Brain pericyte (primary cell): ENCODE data around the gene GPX7.

Experiments
- DNase-seq: peaks from one replicate; pipeline ENCODE4 v3.0.0-alpha.2; 2012; ENCODE audit warnings: low read depth, low spot score

GPX7 gene

DNA sequence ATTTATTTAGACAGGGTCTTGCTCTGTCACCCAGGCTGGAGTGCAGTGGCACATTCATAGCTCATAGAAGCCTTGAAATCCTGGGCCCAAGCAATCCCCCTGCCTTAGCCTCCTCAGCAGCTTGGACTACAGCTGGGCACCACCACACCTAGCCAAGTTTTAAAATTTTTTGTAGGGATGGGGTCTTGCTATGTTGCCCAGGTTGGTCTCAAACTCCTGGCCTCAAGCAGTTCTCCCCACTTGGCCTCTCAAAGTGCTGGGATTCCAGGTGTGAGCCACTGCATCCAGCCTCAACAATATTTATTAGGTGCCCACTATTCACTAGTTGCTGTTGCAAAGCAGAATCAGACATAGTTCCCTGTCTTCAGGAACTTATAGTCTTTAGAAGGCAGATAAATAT, 14.1 kb upstream of the GPX7 start:
- no peak for DNase-seq

DNA sequence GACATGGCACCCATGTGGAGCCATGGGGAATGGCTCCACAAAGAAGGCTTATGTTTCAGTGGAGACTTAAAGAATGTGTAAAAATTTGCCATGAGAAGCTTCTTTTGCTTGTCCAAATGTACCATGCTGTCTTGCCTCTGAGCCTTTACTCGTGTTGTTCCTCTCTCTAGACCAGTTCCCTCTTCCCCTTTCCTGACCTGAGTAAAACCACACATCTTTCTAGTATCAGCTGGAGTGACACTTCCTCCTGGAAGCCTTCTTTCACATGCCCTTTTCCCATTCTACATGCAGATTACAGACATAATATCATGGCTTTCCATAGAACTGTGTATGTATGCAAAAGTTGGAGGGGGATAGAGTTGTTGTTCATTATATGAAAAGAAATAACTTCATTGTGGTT, 13.6 kb upstream of the GPX7 start:
- DNase-seq: no peak

DNA sequence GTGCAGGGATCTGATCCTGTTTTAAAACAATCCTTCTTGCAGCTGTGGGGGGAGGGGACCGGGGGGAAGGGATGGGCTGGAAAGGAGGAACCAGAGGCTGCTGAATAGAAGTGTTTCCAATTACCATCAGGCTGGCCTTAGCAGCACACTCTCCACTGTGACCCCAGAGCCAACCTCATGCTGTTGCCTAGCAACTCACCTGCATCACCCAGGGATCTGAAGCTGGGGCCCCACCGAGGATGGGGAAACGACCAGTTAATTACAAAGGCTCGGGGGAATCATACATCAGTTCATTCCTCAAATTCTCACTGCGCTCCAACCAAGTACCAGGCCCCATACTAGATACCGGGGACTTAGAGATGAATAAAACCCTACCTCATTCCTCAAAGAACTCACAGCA, 11.9 kb upstream of the GPX7 start:
- DNase-seq: no peak

DNA sequence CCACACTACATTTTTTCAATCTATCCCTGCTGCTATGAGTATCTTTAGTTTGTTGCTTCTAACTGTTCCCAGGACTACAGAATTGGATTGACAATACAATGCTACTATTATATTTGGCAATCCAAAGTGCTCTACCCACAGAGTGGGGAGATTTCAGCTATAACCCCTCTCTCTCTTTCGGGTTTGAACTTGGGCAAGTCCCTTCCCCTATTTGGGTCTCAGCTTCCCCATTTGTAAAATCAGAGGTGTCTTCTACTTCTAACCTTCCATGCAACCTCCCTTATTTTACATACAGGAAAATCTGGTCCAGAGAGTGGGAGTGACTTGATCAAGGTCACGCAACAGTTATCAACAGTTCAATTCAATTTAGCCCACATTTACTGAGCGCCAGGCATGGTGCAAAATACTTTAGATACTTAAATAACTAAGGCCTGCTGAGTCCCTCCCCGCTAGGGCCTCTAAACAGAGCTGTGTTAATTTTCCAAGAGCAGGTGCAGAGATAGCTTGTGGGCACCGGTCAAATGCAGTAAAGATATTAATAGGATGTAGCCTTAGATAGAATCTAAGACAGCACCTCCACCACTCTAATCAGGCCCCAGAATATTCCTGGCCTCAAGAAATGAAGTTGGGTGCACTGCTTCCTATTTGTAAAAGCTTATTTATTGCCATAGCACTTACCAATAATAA, 9.4 kb upstream of the GPX7 start:
- no peak for DNase-seq

DNA sequence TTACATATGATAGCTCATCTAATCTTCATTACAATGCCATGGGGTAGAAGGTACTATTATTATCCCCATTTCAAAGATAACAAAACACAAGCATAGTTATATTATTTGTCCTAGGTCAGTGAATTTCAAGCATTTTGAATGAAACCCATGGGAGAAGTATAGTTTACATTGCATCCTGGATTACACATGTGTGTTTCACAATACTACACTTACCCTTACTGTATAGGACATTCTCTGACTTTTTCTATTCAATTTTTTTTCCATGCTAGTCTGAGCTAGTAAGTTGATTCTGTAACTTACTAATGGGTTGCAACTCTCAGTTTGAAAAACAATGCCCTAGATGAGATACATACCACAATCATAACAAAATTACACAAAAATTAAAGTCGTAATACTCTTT, 8.7 kb upstream of the GPX7 start:
- no peak for DNase-seq

DNA sequence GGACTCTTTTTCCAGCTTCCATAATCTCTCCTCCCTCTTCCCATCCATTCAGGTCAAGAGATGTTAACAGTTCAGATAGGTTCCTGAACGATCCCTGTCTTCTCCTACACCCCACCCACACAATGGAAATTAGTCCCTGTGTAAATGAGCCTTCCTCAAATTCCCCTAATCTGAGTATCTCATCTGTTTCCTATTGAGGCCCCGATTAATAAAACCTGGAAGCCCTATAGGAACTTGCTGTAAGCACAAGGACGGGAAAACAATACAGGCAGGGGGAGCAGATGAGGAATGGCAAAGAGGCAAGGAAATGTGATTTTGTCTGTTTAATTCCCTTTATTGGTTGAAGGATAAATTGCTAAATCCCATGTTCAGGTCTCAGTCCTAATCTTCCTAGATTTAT, 7.1 kb upstream of the GPX7 start:
- no peak for DNase-seq

DNA sequence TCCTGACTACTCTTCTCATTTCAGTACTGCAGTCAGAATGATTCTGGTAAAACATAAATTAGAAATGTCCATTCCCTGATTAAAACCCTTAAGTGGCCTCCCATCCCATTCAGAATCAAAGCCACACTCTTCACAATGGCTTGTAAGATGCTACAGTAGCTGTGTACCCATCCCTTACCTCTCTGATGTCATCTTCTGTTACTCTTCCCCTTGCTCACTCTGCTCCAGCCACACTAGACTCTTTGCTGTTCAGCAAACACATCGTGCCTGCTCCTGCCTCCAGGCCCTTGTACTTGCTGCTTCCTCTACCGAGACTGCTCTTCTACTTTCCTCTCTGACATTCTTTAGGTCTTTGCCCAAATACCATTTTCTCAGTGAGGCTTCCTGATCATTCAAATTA, 4.3 kb upstream of the GPX7 start:
- DNase-seq: no peak

DNA sequence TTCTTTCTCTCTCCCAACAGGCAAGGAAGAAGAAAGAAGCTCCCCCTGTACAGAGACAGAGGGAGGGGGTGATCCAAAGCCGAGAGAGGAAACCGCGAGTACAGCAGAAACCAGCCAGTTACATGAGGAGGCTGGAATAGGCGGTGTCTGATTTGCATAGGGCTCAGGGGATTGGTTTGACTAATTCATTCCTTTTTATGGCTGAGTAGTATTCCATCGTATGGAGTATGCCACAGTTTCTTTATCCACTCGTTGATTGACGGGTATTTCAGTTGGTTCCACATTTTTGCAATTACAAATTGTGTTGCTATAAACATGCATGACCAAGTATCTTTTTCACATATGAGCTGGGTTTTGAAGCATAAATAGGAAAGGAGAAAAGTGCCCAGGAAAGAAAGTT, 3.4 kb upstream of the GPX7 start:
- no peak for DNase-seq

DNA sequence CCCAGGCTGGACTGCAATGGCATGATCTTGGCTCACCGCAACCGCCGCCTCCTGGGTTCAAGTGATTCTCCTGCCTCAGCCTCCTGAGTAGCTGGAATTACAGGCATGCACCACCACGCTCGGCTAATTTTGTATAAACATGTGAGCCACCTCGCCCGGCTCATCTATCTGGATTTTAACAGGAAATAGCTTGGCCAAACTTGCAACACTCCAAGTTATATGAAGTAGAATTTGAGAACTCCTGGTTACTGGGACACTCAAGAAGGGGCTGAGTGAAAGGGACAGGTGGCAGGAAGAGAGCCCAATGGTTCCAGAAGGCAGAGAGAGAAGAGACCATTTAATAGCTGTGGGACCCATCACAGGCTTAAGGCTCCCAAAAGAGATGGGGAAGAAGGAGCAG, 2.9 kb upstream of the GPX7 start:
- DNase-seq: no peak

DNA sequence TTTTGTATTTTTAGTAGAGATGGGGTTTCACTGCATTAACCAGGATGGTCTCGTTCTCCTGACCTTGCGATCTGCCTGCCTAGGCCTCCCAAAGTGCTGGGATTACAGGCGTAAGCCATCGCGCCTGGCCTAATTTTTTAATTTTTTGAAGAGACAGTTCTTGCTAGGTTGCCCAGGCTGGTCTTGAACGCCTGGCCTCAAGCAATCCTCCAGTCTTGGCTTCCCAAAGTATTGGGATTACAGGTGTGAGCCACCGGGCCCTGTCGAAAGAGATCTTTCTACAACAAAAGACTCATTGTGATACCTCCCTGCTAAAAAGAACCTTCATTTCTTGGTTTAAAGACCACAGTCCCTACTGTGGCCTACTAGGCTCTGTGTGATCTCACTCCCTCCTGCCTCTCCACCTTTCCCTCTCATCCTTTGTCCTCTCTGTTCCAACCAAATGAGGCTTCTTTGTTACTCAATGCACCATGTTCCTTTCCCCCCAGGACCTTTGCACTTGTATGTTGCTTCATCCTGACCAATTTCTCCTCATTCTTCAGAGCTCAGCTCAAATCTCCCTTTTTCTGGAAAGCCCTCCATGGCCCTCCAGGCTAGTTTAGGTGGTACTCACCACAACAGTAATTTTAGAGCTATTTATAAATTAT, 1.5 kb upstream of the GPX7 start:
- DNase-seq: no peak

DNA sequence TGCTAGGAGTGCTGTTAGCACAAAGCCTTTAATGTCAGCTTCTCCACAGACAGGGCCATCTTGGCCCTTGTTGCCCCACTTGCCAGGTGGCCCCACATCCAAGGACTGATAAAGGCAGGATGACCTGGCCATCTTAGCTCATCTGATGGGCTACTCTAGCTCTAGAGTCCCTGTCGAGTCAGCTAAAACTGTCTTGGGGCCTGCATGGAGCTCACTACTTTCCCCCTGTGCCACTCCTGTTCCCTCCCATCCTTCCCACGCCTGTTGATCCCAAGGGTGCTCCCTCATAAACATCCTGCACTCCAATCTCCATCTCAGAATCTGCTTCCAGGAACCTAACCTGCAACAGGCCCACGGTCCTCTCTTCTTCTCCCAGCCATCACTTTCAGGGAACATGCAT, 652 bp upstream of the GPX7 start:
- no peak for DNase-seq

DNA sequence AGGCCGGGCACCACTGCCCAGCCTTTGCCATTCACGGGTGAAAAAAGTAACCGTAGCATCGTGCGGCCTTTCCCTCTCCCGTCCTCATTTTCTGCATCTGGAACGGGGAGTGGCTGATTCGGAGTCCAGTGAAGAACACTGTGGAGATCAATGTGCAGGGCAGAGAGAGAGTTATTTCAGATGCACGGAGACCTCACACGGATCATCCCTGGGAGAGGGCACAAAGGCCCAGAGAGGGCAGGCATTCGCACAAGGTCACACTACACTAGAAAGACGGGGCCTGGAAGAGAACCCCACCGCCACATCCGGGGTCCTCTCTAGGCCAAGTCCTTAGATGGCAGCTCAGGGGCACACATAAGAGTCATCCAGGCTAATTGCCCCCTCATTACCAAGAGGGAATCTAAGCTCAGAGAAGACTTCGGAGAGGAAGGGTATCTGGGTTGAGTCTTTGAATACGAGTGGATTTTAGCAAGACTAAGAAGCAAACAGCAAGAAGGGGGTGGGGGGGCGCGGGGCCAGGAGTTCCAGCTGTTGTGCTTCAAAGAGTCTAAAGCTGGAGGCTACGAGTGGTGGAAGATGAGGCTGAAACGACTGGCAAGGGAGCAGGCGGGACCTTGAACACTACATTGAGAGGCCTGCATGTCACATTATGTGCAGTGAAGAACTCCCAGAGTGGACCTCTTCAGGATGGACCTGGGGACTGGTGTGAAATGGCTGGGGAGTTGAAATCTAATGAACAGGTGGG, 857 bp downstream of the GPX7 start:
- no peak for DNase-seq

DNA sequence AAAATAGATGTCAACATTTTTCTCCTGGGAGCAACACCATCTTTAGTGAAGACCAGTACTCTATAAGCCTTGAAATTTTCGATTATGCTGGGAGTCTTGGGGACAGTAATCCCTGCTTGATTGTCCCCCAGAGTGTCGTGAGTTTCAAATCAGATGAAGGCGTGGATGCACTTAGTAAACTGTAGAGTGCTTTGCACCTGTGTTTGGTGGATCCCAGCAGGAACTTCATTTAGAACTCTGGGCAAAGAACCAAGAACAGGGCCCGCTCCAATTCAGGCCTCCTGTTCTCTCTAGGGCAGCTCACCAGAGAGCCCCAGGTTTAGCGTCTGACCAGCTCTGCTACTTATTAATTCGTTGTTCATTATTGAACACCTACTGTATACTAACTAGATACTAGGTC, 1.5 kb downstream of the GPX7 start:
- no peak for DNase-seq

DNA sequence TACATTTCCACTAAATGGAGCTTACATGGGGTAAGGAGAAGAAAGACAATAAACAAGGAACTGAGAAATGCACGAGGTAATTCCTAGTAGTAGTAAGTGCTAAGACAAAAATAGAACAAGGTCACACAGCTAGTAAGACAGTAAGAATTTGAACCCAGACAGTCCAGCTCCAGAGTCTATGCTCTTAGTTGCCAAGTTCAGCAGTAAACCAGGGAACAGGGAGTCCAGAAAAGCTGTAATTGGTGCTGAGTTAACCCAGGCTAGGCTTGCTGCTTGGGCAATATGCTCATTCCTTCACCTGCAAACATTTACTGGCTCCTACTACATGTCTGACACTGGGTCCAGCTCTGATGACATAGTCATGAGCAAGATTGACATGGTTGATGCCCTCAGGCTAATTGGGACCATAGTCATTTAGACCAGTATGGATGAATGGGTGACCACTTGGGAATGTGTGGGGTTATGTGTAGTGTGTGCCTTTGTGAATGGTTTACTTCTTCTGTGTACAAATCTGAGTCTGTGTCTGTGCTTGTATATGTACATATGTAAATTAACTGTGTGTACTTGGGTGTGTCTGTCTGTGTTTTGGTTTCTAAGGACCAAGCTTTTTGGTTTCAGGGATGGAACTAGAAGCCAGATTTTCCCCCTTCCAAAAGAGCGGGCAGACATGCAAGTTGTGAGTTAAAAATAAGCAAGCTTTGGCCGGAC, 2.0 kb downstream of the GPX7 start:
- no peak for DNase-seq

DNA sequence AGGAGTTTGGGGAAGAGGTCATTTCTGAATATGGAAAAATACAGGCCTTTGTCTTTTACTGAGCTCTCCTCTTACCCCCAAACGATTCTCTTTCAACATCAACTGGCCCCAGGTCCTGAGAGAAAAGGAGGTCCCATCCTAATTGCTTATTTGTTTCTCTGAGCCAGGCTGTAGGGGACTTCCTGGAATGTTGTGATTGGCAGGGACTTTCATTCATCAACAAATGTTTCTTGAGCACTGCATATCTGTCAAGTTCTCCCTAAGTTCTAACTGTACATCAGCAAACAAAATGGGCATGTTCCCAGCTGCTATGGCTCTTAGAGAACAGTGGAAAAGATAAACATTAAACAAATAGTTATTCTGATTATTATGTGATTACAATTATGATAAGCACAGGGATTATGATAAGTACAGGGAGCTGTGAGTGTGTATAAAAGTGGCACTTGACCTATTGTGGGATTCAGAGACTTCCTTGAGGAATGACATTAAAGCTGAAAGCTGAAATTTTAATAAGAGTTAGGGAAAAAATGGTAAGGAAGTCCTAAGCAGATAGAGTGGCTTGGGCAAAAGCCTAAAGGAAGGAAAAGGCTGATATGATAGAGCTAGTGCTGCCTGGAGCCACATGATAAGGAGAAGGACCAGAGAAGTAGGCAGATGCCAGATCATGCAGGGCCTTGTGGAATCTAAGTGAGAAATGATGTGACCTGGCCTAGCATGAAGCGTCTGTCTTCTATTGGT, 11.6 kb downstream of the GPX7 start:
- DNase-seq: no peak

DNA sequence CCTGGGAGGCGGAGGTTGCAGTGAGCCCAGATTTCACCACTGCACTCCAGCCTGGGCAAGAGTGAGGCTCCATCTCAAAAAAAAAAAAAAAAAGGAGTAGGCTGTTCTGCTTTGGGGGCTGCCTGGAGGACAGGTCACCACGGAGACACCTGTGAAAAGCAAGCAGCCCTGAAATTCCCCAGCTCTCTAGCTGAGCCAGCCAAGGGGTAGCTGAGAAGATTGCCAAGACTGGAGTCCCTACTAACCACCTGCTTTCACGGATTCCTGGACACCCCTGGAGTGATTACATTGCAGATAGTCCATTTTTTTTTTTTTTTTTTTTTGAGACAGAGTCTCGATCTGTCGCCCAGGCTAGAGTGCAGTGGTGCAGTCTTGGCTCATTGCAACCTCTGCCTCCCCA, 12.5 kb downstream of the GPX7 start:
- no peak for DNase-seq

DNA sequence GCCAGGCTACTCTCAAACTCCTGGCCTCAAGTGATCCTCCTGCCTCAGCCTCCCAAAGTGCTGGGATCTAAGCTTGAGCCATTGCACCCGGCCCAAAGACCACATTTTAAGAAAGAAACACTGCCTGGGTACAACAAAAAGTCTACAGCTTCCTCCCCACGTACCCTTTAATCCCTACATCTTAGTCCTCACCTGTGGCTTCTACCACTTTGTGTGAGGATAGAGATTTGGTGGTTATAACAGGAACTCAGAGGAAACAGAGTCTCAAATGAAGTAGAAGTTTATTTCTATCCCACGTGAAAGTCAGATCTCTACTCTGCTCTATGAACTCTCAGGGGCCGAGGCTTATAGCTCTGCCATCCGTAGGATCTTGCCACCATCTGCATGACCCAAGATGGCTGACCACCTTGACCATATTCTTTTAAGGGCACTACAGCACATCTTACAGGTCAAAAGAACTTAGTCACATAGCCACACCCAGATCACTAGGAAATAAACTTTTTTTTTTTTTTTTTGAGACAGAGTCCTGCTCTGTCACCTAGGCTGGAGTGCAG, 13.4 kb downstream of the GPX7 start:
- DNase-seq: no peak

DNA sequence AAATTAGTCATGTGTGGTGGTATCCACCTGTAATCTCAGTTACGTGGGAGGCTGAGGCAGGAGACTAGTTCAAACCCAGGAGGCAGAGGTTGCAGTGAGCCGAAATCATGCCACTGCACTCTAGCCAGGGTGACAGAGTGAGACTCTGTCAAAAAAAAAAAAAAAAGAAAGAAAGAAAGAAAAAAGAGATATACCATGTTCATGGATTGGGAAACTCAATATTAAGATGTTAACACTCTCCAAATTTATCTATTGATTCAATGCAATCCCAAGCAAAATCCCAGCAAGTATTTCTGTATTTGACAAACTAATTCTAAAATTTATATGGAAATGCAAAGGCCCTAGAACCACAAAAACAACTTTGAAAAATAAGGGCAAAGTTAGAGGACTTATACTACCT, 19.8 kb downstream of the GPX7 start:
- no peak for DNase-seq

DNA sequence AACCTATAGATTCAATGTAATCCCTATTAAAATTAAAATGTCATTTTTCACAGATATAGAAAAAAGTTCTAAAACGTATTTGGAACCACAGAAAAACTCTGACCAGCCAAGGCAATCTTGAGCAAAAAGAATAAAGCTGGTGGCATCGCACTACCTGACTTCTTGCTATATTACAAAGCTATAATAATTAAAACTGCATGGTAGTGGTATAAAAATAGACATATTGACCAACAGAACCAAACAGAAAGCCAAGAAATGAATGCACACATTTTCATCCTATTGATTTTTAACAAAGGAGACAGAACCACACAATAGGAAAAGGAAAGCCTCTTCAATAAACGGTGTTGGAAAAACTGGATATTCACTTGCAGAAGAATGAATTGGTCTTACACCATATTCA, 21.6 kb downstream of the GPX7 start:
- DNase-seq: no peak

DNA sequence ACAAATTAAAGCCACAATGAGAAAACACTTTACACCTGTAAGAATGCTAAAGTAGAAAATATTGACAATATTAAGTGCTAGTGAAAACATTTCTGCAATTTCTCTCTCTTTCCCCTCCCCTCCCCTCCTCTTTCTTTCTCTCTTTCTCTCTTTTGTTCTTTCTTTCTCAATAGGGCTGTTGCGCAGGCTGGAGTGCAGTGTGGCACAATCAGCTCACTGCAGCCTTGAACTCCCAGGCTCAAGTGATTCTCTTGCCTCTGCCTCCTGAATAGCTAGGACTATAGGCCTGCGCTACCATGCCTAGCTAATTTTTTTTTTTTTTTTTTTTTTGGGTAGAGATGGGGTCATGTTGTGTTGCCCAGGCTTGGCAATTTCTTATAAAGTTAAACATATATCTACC, 24.9 kb downstream of the GPX7 start:
- DNase-seq: no peak

DNA sequence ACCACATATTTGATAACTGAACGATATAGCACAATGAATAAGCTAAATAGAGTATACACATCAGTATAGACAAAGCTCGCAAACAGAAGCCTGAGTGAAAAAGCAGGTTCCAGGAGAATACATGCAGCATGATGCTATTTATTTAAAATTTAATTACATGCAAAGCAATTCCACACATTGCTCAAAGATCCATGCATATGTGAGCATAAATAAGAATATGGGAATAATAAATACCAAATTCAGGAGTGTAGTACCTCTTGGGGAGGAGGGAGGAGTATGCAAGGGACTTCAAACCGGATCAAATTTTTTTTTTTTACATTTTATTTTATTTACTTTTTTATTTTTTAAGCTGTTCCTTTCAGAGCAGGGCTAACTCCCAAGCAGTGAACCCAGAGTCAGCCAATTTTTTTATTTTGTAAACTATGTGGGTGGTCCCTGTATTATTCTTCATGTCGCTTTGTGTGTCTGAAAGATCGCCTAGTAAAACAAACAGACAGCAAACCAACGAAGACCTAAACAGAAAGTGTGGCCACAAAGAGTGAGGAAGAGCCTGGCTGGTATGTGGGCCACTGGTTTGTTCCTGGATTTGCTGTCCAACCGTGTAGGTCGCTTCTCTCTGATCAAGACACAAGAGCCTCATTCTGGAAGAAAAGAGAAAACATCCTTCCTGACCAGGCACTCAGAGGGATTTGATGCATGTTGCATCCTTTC, 26.6 kb downstream of the GPX7 start:
- DNase-seq: no peak
